NCI-H1694 treated with DMSO at 0.1 percent for 48 hours (cell line): ENCODE data around the gene TEX53.

Source experiments
- DNase-seq: peaks from one replicate; lab custom pipeline; 2025; lab: John Stamatoyannopoulos, UW

TEX53 gene

DNA sequence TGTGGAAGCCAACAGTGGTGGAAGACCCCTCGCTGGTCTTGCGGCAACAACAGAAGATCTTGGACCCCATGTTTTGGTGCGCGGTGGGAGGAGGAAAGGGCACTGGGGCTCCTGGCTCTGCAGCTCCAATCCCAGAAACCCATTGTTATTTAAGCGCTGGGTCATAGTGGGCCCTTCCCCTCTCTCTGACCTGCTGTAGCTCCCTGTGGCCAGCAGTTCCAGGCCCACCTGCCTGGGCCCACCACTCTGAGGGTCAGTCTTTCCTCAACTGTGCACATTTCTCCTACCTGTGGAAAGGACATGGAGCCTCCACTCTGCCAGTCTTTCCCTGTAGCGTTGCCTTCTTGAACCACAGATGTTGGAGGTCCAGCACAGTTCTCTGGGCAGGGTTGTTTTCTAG lies at the start of gene TEX53:
Gene TEX53 (minus strand): TSS at position 101 of the 400 bp plus-strand sequence. CDS start 31 bp downstream, at position 70.
- DNase-seq = no peak

DNA sequence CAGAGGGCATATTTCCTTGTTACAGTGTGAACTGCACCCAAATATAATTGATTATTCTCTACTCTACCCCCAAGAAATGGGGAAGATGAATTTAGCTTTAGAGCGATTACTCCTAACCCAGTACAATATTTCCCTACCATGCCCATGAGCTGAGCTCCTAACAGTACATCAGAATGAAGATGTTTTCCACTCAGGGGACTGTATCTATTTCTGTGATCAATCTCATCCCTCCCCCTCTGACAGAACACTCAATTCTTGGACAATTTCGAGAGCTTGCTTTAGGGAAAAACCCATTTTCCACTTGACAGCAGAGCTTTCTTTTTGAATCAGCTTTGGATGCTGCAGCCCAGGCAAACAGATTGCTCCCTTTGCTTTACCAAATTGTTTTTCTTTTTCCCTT lies 49.1 kb upstream of the TEX53 start:
- DNase-seq = no peak

DNA sequence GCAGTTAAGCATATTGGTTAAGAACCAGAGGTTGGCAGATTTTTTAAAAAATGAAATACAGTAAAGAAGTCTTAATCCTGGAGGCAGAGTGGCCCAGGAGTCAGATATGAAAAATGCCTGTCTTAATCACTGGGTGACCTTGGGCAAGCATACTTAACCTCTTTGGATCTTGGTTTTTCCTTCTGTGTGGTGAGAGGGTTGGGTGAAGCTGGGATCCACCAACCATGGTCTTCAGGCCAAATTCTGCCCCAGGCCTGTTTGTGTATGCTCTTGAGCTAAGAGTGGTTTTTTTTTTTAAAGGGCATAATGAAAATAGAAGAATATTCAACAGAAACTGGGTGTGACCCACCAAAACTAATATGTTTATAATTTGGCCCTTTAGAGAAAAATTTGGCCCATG lies 44.4 kb upstream of the TEX53 start:
- DNase-seq = no peak

DNA sequence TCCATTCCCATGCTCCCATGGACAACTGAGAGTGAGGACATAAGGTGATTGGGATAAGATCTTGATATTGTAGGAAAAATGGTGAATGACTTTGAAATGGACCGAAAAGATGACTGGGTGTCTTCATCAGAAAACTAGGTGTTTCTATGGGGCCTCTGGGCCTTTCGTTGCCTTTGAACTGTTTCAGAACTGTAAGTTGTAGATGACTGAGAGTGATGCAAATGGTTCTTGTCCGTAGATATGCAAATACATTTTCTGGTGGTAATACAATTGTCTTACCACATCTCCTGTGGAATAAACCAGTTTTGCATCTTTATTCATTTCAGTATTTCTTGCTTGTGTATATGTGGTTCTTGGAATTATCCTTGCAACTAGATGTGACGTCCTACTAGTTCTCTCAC lies 40.3 kb upstream of the TEX53 start:
- DNase-seq = no peak

DNA sequence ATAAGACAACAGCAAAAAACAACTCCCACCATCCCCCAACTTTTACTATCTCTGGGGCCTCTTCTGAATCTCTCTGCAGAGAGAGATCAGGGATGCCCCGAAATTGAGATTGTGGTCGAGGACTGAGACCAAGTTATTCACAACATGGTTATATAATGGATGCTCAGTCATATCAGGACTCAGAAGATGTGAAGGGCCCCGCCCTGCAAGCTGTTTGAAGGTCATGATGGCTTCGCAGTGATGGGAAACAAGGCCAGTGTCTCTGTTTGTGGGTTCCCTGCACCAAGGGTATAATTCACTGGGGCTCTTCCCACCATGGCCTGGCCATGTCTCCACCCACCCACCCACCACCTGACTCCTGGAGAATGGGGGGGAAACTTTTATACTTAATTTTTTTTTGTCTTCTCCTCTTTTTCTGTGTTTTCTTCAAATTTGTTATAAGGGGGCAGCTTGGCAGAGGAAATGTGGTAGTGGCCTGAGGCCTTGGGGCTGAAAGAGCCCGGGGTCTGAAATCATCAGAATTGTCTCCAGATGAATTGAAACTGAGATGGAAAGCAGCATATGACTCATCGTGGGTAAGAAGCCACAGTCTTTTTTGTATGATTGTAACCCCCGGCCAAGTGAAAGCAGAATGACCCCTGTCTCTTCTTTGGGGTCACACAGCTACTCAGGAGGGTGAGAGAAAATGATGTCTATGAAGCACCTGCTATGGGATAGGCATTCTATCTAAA lies 39.4 kb upstream of the TEX53 start:
- no peak for DNase-seq

DNA sequence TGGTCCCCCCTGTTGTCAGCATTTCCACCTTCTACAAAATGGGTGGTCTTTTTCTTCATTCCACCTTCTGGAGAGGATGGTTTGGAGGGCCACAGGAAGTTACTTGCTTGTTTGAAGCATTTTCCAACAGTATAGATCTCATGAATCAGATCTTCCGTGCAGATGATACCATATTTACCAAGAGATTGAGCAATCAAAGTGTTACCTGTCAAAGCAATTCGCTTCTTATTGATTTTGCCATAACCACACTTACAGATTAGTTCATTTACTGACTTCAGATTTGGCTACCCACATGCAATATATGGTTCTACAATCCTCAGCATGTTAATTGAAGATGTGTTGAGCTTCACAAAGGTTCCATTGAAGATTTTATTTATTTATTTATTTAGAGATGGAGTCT lies 38.3 kb upstream of the TEX53 start:
- no peak for DNase-seq

DNA sequence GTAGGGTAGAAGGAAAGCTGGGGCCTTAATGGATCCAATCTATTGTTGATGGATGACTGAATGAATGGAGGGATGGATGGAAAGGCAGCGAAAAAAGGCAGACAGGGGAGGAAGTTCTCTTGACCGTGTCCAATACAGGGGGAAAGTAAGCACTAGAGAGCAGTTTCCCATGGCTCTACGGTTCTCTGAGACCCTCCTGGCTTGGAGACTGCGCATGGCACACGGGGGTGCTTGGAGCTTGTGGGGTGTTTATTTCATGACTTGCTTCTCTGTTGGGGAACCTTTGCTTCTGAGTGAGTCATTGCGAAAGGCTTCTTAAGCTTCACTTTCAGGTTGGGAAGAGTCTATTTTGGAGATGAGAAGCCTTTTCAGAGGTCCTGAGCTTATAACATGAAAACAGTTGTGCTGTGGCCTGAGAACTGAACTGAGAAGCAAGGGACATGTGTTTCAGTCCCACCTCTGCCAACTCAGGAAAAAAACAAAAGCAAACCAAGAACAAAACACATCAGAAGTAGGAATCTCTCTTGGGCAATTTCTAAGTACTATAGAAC lies 37.2 kb upstream of the TEX53 start:
- DNase-seq = no peak

DNA sequence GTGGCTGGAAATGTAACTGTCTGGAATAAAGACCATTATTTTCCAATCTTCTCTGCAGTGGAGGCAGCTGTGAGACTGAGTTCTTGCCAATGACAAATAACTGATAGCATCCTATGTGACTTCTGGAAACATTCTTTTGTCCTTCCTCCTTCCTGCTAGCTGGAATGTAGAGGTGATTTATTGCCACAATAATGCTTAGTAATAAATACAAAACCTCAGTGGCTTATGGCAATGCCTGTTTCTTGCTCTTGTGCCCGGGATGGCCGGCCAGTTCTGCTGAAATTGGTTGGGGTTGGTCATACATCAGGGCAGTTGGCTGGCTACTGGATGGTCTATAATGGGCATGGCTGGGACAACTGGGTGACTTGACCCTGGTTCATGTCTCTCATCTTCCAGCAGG lies 36.5 kb upstream of the TEX53 start:
- DNase-seq = no peak

DNA sequence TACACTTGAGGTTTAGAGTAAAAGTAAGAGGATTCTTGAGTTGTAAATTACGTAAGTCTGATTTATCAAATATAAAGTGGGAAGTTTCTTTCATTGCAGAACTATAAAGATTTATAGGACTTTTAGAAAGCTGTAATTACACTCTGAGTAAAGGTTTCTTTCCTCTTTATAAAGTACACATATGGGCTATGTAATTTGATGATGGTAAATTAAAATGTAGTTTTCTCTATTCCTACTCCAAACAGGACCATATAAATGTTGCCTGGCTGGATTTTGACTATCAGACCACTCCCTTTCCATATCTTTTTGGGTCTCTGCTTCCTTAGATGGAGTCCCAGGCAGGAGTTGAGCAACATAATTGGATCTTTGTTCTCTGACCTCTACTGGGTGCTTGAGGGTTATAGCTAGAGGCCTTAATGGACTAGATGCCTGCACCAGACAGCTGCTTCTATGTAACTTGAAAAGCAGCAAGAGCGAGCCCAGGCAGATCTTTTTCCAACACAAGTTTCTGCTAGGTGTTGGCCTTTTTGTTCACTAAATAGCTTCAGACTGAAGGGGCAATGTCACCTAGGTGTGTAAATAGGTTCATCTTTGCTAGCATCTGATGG lies 35.7 kb upstream of the TEX53 start:
- DNase-seq = no peak

DNA sequence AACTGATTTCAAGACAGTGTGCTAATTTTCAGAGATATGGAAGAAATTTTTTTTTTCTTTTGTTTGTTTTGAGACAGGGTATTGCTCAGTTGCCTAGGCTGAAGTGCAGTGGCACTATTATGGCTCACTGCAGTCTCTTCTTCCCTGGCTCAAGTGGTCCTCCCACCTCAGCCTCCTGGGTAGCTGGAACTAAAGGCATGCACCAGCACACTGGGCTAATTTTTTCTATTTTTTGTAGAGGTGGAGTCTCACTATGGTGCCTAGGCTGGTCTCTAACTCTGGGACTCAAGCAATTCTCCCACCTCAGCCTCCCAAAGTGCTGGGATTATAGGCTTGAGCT lies 34.3 kb upstream of the TEX53 start:
- DNase-seq = no peak

DNA sequence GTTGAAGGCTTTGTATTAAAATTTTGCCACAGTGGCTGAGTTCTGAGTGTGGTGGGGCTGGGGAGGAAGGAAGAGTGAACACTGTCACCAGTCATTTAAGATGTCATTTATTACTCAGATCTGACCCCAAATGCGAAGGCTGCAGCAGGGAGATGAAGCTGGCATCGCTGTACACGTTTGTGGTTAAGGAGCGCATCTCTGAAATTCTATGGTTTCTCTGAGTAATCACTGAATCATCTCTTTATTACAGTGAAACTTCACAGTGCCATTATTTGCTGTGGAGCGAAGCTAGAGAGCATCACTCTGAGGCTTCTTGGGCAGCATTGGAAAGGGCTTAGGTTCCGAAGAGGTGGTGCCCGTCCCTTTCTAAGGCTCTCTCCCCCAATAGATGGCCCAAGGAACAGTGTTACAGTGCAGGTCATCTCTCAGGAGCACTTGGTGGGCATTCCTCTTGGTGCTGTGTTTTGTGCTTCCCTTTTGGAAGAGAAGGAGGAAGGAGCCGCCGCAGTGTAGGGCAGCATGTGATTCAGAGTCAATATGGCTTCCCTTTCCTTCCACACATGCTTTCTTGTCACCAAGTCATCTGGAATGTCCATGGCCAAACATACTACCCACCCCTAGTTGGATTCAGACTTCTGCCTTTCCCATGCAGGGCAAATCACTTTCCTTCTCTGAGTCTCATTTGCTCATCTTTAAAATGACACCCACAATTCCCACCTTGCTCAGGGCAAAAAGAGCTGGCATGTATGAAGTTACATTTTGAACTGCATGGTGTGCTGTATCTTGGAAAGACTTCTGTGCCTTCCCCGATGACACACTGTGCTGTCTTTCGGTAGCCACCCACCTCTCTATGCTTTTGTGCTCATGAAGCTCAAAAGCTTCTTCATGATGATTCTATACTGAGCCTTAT lies 33.7 kb upstream of the TEX53 start:
- DNase-seq = no peak

DNA sequence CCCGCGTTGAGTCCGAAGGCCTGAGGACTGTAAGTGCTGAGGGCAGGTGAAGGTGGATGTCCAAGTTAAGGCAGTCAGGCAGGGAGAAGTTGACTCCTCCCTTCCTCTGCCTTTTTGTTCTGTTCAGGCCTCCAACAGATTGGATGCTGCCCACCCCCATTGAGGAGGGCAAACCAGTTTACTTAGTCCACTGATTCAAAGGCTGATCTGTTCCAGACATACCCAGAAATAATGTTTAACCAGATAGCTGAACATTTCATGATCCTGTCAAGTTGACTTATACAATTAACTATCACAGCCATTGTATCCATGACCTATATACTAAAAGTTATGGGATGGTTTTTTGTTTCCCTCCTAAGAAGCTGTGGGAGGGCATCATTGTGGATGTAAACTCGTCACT lies 32.7 kb upstream of the TEX53 start:
- no peak for DNase-seq

DNA sequence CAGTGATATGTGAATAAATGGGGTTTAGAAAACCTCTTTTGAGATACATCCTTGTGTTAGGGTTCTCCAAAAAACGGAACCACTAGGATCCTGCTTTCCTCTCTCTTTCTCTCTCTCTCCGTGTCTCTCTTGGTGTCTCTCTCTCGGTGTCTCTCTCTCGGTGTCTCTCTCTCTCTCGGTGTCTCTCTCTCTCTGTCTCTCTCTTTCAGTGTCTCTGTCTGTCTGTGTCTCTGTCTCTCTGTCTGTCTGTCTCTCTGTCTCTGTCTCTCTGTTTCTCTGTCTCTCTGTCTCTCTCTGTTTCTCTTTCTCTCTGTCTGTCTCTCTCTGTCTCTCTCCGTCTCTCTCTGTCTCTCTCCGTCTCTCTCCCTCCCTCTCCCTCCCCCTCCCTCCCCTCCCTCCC lies 32.2 kb upstream of the TEX53 start:
- no peak for DNase-seq

DNA sequence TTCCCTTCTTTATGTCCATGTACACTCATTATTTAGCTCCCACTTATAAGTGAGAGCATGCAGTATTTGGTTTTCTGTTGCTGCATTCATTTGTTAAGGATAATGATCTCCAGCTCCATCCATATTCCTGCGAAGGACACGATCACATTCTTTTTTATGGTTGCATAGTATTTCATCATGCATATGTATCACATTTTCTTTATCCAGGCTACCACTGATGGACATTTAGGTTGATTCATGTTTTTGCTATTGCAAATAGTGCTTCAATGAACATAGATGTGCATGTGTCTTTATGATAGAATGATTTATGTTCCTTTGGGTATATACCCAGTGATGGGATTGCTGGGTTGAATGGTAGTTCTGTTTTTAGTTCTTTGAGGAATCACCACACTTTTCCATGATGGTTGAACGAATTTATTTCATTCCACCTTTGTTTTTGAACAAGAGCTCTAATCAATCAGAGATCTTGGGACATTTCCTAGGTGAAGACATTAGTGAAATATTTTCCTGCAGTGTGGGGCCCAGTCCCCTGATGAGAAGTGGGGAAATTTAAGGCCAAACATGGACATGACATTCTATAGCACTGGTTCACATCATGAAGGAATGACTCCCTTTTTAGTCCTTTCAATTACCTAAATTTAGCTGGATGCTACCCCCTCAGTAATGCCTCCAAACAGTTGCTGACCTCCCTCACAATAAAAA lies 31.5 kb upstream of the TEX53 start:
- DNase-seq = no peak

DNA sequence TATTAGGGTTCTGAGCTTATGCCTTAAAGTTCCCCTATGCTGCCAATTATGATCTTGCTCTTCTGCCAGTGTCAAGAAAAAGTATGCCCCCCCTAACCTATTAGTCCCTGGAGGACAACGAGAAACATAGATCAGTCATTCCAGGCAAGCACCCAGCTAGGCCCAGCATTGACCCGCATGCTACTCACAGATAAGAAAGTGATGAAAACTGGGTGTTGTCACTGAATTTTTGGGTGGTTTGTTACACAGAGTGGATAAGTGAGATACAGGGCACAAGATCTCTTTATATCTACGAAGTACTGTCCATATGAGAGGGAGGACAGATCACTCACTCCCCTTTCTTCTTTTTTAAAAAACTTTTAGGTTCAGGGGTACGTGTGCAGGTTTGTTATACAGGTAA lies 30.8 kb upstream of the TEX53 start:
- DNase-seq = no peak

DNA sequence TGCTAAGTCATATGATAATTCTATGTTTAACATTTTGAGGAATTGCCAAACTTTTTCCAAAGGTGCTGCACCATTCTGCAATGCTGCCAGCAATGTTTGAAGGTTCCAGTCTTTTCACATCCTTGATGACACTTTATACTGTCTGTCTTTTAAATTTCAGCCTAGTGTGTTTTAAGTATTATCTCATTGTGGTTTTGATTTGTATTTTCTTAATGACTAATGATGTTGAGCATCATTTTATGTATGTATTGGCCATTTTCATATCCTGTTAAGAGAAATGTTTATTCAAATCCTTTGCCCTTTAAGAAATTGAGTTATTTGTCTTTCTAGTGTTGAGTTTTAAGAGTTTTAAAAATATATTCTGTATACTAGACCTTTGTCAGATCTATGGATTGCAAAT lies 29.4 kb upstream of the TEX53 start:
- no peak for DNase-seq

DNA sequence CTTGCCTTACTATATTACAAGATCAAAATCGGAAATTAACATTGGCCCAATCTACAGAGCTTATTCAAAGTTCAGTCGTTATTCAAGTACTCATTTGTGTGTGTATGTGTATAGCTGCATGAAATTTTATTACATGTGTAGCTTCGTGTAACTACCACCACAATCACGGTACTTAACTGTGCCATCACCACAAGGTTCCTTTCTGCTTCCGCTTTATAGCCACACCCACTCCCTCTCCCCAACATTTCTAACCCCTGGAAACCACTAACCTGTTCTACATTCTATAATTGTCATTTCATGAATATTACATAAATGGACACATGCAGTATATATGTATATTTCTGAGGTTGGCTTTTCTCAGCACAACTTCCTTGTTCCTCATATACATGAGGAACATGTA lies 28.3 kb upstream of the TEX53 start:
- no peak for DNase-seq

DNA sequence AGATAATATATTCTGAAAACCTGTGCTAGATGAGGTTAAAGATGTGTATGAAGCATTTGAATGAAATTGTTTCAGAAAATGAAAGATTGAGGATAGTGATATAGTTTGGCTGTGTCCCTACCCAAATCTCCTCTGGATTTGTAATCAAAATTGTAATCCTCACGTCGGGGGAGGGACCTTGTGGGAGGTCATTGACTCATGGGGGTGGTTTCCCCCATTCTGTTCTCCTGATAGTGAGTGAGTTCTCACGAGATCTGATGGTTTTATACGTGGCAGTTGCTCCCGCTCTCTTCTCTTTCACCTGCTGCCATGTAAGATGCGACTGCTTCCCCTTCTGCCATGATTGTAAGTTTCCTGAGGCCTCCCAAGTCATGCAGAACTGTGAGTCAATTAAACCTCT lies 26.4 kb upstream of the TEX53 start:
- no peak for DNase-seq

DNA sequence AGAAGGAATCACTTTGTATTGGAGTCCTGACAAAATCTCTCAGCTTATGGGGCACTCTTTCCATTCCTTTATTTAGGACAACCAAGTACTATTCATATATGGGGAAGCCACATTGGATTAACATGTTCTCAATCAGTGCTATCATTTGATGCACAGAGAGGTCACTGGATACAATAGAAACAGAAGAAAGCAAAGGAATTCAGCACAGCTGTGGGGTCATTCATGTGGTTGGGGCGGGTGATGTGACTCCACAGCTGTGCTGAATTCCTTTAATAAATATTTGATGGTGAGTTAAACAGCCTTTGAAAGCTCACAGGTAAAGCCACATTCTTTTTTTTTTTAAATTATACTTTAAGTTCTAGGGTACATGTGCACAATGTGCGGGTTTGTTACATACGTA lies 25.2 kb upstream of the TEX53 start:
- DNase-seq = no peak

DNA sequence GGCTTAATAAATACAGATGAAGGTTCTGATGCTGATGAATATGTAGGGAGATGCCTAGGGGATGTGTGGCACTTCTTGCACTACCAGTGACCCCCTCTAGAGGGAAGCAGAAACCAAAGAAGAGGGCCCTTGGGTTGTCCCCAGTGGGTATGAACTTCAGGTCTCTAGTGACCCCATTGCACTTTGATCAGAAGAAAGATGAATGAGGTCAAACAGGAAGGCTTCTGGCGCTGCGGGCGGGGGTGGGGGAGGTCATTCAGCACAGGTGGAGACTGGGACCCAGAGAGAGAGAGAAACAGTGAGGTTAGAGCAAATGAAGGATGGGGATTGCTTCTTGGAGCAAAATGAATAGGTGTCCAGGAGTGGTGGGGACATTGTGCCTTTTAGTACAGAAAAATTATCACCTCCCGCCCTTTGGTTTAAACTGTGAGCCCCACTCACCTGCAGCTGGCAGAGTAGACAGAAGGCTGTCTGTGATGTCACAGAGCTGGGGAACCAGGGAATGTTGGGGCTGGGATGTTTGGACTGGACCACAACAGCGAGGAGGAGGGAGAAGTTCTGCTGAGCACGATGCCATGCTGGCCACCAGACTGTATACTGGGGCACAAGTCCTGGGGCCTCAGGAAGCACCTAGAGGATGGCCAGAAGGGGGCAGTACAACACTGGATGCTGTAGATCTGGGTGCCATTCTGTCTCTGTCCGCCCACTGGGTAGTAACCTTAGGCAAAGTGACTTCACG lies 24.2 kb upstream of the TEX53 start, which contains the start of gene TEX48:
Gene TEX48 (minus strand): TSS at position 599 of the 739 bp plus-strand sequence. CDS start 10,469 bp downstream, outside the sequence.
- peak; percentile 39 for DNase-seq

DNA sequence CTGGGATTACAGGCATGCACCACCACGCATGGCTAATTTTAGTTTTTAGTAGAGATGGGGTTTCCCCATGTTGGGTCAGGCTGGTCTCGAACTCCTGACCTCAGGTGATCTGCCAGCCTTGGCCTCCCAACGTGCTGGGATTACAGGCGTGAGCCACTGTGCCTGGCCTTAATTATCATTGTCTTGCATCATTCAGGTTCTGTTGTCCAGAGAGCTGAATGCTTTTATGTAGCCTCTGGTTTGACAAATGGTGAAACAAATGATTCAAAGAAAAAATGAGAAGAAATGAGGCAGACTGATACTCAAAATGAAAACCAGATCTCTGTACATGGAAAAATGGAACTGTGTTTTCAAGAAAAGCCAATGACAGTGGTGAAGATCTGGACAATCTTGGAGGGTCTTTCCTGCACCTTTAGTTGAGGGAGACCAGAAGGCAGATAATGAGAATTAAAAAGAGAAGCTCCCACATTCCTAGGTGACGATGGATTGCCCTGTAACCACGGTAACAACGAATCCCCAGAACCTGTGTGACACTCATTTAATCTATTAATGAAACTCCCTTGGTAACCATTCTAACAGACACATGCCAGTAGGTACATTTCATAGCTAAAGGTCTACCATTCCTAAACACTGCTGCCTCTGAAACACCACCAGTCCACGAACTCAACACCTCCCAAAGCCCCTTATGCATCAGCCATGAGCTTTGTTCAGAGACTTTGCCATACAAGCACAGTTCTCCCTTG lies 22.8 kb upstream of the TEX53 start:
- no peak for DNase-seq
